Brain microvascular endothelial cell (primary cell): ENCODE results near the gene PRXL2C.
"Not testable (repeated sequence)": the region's sequence is repeated elsewhere in the genome, so short reads cannot be mapped to it uniquely, and the experiment has no call there.

ENCODE experiments used
- DNase-seq: peaks from one replicate; pipeline ENCODE4 v3.0.0-alpha.2; 2020
- H3K27ac ChIP-seq: fragments of 250-450 bp; sonication (Bioruptor Pico); 2 replicates; pipeline ENCODE4 v1.5.1; 2020; ENCODE audit warnings: mild to moderate bottlenecking, moderate library complexity
- H3K27me3 ChIP-seq: fragments of 250-450 bp; sonication (Bioruptor Pico); replicated peaks from 2 replicates; pipeline ENCODE4 v1.5.1; 2020; ENCODE audit warnings: mild to moderate bottlenecking
- H3K36me3 ChIP-seq: fragments of 250-450 bp; sonication (Bioruptor Pico); replicated peaks from 2 replicates; pipeline ENCODE4 v1.5.1; 2020; ENCODE audit warnings: mild to moderate bottlenecking
- H3K4me3 ChIP-seq: 2 replicates; pipeline ENCODE4 v1.5.1; 2011; ENCODE audit warnings: low read depth, mild to moderate bottlenecking, control low read depth, low read length, moderate library complexity
- CTCF ChIP-seq: IDR thresholded peaks from 2 replicates; pipeline ENCODE4 v1.5.1; 2011; ENCODE audit warnings: low read depth, mild to moderate bottlenecking, moderate library complexity, low read length, control low read depth, inconsistent platforms; ENCODE audit errors: missing control alignments
- in situ Hi-C: cut with HindIII; loops from 2 replicates; pipeline ENCODE4 v1.10.0; 2017; ENCODE audit warnings: low sequenced_read_pairs, low pct_ligation_motif_present

Gene PRXL2C

DNA sequence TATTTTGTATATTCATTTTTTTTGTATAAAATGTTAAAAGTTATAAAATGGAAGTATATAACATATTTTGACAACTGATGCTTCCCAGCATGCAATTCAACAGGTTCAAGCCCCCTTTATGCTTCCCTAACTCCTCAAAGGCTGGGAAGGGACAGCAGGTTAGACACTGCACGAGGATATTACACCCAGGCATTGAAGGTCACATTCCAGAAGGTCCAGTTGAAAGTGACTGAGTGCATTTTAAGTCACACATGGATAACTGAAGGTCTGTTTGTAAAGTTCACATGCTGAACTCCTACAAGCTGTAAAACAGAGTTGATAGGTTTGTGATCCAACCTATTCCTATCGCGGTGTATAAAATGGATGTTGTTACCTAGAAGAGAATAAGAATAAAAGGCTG is 13.6 kb downstream of the PRXL2C start:
- Histone ChIP-seq H3K27ac (no peak overlapping the region), H3K4me3 (no peak overlapping the region), H3K36me3 (peaks cover 8% of the 10 kb centered on the region), H3K27me3 (no peaks in the 10 kb centered on the region)
- no peak for TF ChIP-seq CTCF
- no peak for DNase-seq
- in situ Hi-C loops: no loop called here

DNA sequence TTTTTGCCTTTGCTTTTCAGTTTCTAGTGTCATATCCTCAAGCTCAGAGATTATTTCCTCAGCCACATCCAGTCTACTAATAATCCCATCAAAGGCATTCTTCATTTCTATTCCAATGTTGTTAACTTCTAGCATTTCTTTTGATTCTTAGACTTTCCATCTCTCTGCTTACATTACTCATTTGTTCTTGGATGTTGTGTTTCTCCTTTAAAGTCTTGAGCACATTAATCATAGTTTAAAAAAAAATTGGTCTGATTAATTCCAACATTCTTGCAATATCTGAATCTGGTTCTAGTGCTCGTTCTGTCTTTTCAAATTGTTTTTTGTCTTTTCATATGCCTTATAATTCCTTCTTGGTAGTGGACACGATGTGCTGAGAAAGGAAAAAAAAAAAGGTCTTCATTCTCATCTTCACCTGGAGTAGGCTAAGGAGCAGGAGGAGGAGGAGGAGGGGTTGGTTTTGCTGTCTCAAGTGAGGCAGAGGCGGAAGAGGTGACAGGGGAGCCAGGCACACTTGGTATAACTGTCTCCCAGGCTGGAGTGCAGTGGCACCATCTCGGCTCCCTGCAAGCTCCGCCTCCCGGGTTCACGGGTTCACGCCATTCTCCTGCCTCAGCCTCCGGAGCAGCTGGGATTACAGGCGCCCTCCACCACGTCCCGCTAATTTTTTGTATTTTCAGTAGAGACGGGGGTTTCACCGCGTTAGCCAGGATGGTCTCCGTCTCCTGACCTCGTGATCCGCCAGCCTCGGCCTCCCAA is 16.3 kb downstream of the PRXL2C start:
- Histone ChIP-seq H3K36me3 (peaks cover 2% of the 10 kb centered on the region), H3K4me3 (no peak overlapping the region), H3K27me3 (no peaks in the 10 kb centered on the region), H3K27ac (no peak overlapping the region)
- no peak for TF ChIP-seq CTCF
- in situ Hi-C loops: no loop called here
- no peak for DNase-seq

GRCh38 chr9:96636368-96636767 is 18.7 kb downstream of the PRXL2C start:
- TF ChIP-seq CTCF: no peak
- no peak overlapping the region for H3K27ac ChIP-seq
- no peak overlapping the region for H3K4me3 ChIP-seq
- DNase-seq: no peak
- H3K36me3 ChIP-seq: no peaks in the 10 kb centered on the region
- in situ Hi-C loops: no loop called here
- no peaks in the 10 kb centered on the region for H3K27me3 ChIP-seq

GRCh38 chr9:96633579-96633978 is 21.5 kb downstream of the PRXL2C start:
- in situ Hi-C loops, DNase-seq, H3K36me3 ChIP-seq, H3K4me3 ChIP-seq, H3K27ac ChIP-seq, H3K27me3 ChIP-seq: not testable (repeated sequence)

DNA sequence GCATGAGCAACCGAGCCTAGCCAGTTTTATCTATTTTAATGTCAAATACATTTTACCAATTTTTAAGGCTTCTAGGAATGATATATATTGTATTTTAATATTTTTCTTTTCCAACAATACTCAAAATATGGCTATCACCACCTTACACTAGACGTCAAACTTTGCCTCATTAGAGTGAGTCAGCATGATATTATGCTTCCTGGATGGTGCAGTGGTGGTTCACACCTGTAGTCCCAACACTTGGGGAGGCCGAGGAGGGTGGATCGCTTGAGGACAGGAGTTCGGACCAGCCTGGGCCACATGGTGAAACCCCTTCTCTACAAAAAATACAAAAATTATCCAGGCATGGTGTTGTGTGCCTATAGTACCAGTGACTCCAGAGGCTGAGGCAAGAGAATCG is 28.2 kb downstream of the PRXL2C start:
- no peak overlapping the region for H3K4me3 ChIP-seq
- no peaks in the 10 kb centered on the region for H3K27me3 ChIP-seq
- H3K27ac ChIP-seq: no peak overlapping the region
- in situ Hi-C loops: no loop called here
- DNase-seq: no peak
- H3K36me3 ChIP-seq: no peaks in the 10 kb centered on the region
- TF ChIP-seq CTCF: no peak

DNA sequence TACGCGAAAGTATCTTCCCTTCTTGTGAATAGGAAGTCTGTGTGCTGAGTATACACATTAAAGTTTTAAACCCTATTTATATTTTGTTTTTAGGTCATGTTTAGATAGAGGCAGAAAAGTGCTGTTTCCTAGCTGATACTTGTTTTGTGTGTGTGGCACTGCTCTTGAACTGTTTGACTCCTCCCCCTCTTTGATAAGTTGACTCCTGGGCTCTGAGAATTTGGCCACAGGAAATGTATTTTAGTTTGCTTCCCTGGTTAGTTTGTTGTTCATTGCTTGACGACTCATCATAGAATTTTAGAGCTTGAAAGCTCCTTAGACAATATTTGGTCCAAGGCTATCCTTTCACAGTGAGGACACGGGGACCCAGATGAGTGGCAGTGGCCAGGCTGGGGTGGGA is 33.5 kb downstream of the PRXL2C start:
- Histone ChIP-seq H3K4me3 (no peak overlapping the region), H3K27ac (no peak overlapping the region), H3K36me3 (no peaks in the 10 kb centered on the region), H3K27me3 (no peaks in the 10 kb centered on the region)
- in situ Hi-C loops: no loop called here
- TF ChIP-seq CTCF: no peak
- DNase-seq: no peak
